Measurements from ENCODE around the gene NFE2L2.

GRCh38 chr2:177243073-177243472 is 21.5 kb downstream of the NFE2L2 start:
- TF ChIP-seq CTCF (IDR thresholded peaks at IDR 0.05): no peak
- TF ChIP-seq POLR2A (IDR thresholded peaks at IDR 0.05): no peak
